Nephron progenitor cell (in vitro differentiated cells): Measurements from ENCODE around the gene ASAP3.
"Not testable (repeated sequence)": the region's sequence is repeated elsewhere in the genome, so short reads cannot be mapped to it uniquely, and the experiment has no call there.

Source experiments
- DNase-seq: peaks from one replicate; pipeline ENCODE4 v3.0.0; 2021
- H3K27ac Mint-ChIP-seq: 2 replicates; pipeline ENCODE4 v1.8.0; 2021; ENCODE audit warnings: mild to moderate bottlenecking, moderate library complexity, mixed read lengths
- H3K27me3 Mint-ChIP-seq: 2 replicates; pipeline ENCODE4 v1.8.0; 2021; ENCODE audit warnings: mild to moderate bottlenecking, low read depth, mixed read lengths; ENCODE audit not compliant: poor library complexity
- H3K36me3 Mint-ChIP-seq: 2 replicates; pipeline ENCODE4 v1.8.0; 2021; ENCODE audit warnings: low read depth, mixed read lengths
- H3K4me1 Mint-ChIP-seq: 2 replicates; pipeline ENCODE4 v1.8.0; 2021; ENCODE audit warnings: mixed read lengths
- H3K4me3 Mint-ChIP-seq: 2 replicates; pipeline ENCODE4 v1.8.0; 2021; ENCODE audit warnings: mild to moderate bottlenecking, moderate library complexity, mixed read lengths
- H3K9me3 Mint-ChIP-seq: 2 replicates; pipeline ENCODE4 v1.8.0; 2021; ENCODE audit warnings: mild to moderate bottlenecking, moderate library complexity, mixed read lengths
- TF ChIP-seq, protein P1 (sequence below): fragments of 200-600 bp; sonication (generic); IDR thresholded peaks from 2 replicates; pipeline ENCODE4 v1.5.0; 2021; ENCODE audit warnings: antibody characterized with exemption

Gene ASAP3

DNA sequence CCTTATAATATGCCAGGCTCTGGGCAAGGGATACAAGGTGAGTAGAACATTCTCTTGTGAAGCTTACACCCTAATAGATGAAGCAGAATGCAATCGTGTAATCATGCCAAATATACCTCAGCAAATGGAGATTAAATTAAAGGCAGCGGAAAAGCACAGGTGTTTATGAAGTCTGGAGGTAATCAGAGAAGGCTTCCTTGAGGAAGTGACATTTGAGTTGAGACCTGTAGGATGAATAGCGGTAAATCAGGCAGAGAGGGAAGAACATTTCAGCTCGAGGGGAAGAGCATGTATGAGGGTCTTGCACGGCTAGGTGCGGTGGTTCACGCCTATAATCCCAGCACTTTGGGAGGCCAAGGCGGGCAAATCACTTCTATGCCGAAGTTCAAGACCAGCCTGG lies 33.6 kb upstream of the ASAP3 start:
- H3K9me3 Mint-ChIP-seq, result no peaks in the 10 kb centered on the region
- DNase-seq, result no peak
- H3K27ac Mint-ChIP-seq, result no peak overlapping the region
- peaks cover 30% of the 10 kb centered on the region for H3K36me3 Mint-ChIP-seq
- H3K27me3 Mint-ChIP-seq, result no peaks in the 10 kb centered on the region
- no peak overlapping the region for H3K4me3 Mint-ChIP-seq
- H3K4me1 Mint-ChIP-seq, result no peaks in the 10 kb centered on the region
- TF ChIP-seq, protein P1, sequence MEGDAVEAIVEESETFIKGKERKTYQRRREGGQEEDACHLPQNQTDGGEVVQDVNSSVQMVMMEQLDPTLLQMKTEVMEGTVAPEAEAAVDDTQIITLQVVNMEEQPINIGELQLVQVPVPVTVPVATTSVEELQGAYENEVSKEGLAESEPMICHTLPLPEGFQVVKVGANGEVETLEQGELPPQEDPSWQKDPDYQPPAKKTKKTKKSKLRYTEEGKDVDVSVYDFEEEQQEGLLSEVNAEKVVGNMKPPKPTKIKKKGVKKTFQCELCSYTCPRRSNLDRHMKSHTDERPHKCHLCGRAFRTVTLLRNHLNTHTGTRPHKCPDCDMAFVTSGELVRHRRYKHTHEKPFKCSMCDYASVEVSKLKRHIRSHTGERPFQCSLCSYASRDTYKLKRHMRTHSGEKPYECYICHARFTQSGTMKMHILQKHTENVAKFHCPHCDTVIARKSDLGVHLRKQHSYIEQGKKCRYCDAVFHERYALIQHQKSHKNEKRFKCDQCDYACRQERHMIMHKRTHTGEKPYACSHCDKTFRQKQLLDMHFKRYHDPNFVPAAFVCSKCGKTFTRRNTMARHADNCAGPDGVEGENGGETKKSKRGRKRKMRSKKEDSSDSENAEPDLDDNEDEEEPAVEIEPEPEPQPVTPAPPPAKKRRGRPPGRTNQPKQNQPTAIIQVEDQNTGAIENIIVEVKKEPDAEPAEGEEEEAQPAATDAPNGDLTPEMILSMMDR, result no peak

DNA sequence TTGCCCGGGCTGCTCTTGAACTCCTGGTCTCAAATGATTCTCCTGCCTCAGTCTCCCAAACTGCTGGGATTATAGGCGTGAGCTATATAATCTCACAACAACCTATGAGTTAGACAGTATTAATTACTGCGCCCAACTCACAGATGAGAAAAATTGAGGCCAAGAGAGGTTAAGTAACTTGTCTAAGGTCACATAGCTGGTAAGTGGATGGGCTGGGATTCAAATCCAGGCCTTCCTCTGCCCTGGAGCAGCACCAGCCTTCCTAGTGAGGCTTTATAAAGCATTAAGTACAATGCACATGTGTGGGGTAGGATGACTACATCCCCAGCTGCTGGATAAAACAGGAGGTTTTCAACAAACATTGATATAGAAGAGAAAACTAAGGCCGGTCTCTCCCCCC lies 31.9 kb upstream of the ASAP3 start:
- peaks cover 18% of the 10 kb centered on the region for H3K36me3 Mint-ChIP-seq
- no peak overlapping the region for H3K27ac Mint-ChIP-seq
- H3K27me3 Mint-ChIP-seq, result no peaks in the 10 kb centered on the region
- H3K4me3 Mint-ChIP-seq, result no peak overlapping the region
- TF ChIP-seq, protein P1, result no peak
- no peaks in the 10 kb centered on the region for H3K9me3 Mint-ChIP-seq
- no peak for DNase-seq
- H3K4me1 Mint-ChIP-seq, result no peaks in the 10 kb centered on the region

DNA sequence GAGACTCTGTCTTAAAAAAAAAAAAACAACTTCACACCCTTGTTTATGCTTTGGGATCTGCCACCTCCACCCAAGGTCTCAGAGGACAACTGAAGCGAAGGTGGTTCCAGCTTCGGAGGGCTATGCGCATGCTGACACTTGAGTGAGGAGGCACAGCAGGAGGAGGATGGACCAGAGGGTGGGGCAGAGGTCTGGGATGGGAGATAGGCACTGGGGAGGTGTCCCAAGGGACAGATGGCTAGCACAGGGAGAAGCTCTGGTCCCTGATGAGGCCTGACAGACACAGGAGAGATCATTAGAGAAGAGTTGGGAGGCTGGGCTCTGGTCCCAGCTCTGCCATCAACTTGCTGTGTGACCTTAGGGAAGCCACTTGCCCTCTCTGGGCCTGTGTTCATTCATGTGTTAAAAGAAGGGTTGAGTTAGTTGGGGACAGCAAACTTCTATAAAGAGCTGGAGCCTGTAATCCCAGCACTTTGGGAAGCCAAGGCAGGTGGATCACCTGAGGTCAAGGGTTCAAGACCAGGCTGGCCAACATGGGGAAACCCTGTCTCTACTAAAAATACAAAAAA lies 30.2 kb upstream of the ASAP3 start:
- no peak for DNase-seq
- TF ChIP-seq, protein P1, result no peak
- no peaks in the 10 kb centered on the region for H3K4me1 Mint-ChIP-seq
- H3K4me3 Mint-ChIP-seq, result no peak overlapping the region
- no peak overlapping the region for H3K27ac Mint-ChIP-seq
- peaks cover 15% of the 10 kb centered on the region for H3K36me3 Mint-ChIP-seq
- H3K27me3 Mint-ChIP-seq, result no peaks in the 10 kb centered on the region
- no peaks in the 10 kb centered on the region for H3K9me3 Mint-ChIP-seq

DNA sequence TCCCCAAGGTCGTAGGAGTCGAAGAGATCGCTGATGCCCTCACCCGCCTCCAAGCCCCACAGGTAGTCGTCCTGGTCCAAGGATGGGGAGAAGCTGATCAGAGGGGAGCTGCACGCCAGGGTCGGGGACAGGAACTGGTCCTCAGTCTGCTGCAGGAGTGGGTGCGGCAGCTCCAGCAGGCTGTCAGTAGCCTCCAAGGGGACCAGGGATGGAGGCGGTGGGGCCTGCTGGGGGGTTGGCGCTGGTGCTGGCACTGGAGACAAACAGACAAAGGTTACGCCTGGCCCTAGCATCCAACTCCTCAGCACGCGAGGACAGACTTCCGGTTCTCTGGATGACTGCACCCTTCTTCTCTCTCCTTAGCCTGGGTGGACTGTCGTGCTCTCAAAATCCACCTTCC lies 25.9 kb upstream of the ASAP3 start:
- Mint-ChIP-seq H3K27me3 (no peaks in the 10 kb centered on the region), H3K9me3 (no peaks in the 10 kb centered on the region), H3K4me3 (no peak overlapping the region), H3K4me1 (no peaks in the 10 kb centered on the region), H3K27ac (peak overlapping the region; percentile 73), H3K36me3 (peaks cover under 1% of the 10 kb centered on the region)
- DNase-seq, result no peak
- TF ChIP-seq, protein P1, result no peak

DNA sequence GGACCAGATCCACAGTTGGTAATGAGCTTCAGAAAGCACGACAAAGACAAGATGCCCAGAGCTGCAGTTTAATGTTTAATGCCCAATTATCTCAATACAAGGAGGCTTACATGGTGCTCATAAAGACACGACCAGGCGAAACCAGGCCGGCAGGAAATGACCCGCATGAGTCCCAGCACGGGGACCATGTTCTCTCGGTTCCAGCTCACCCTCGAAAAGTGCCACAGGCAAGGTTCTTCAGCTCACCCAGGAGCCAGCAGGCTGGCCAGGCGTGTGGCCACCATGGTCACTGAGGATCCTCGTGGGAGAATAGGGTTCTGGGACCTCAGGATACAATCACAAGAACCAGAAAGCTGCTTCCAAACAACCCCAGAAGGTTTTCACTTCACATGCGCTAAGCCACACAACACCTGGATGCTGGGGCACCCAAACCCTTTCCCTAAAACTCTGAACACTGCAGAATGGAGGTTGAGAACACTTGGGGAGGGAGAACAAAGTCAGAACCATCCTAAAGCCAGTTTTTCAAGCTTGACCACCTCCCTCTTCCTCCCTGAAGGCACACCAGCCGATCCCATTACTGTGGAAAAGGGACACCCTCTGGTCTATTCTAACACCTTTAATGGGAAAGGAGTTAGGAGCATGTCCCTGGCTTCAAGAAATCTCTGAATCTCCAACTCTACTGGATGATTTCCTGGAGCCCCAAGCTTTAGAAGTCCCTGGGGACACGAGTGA lies 22.6 kb upstream of the ASAP3 start:
- no peaks in the 10 kb centered on the region for H3K9me3 Mint-ChIP-seq
- no peak overlapping the region for H3K27ac Mint-ChIP-seq
- no peaks in the 10 kb centered on the region for H3K27me3 Mint-ChIP-seq
- TF ChIP-seq, protein P1, result no peak
- H3K4me1 Mint-ChIP-seq, result no peaks in the 10 kb centered on the region
- H3K4me3 Mint-ChIP-seq, result no peak overlapping the region
- H3K36me3 Mint-ChIP-seq, result no peaks in the 10 kb centered on the region
- DNase-seq, result no peak

DNA sequence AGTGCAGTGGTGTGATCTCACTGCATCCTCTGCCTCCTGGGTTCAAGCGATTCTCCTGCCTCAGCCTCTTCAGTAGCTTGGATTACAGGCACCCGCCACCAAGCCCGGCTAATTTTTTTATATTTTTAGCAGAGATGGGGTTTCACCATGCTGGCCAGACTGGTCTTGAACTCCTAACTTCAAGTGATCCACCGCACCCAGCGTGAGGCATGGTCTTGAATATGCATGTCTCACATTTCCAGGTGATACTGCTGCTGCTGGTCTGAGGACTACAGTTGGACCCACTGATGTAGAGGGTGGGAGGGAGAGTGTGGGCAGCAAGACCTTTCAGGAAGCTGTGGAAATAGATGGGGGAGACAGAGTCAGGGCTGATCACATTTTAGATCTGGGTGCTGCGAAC lies 21.9 kb upstream of the ASAP3 start:
- H3K4me1 Mint-ChIP-seq, result no peaks in the 10 kb centered on the region
- H3K27ac Mint-ChIP-seq, result no peak overlapping the region
- no peaks in the 10 kb centered on the region for H3K36me3 Mint-ChIP-seq
- TF ChIP-seq, protein P1, result no peak
- DNase-seq, result no peak
- no peaks in the 10 kb centered on the region for H3K27me3 Mint-ChIP-seq
- no peaks in the 10 kb centered on the region for H3K9me3 Mint-ChIP-seq
- H3K4me3 Mint-ChIP-seq, result no peak overlapping the region

DNA sequence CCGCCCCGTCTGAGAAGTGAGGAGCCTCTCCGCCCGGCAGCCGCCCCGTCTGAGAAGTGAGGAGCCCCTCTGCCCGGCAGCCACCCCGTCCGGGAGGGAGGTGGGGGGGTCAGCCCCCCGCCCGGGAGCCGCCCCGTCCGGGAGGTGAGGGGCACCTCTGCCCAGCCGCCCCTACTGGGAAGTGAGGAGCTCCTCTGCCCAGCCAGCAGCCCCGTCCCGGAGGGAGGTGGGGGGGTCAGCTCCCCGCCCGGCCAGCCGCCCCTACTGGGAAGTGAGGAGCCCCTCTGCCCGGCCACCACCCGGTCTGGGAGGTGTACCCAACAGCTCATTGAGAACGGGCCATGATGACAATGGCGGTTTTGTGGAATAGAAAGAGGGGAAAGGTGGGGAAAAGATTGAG lies 20.2 kb upstream of the ASAP3 start:
- not testable (repeated sequence) for DNase-seq, H3K27me3 Mint-ChIP-seq, H3K9me3 Mint-ChIP-seq, H3K4me3 Mint-ChIP-seq, H3K36me3 Mint-ChIP-seq, H3K27ac Mint-ChIP-seq, H3K4me1 Mint-ChIP-seq
